Stimulated activated CD8-positive, alpha-beta memory T cell treated with anti-CD3 and anti-CD28 coated beads, Interleukin-2, amount 100 ng/mL, for 48 hours (primary cell): ENCODE measurements around the gene C14orf132.
A peak's percentile ranks its signal among the peaks of the same experiment; 100 is the strongest.

Source experiments
- DNase-seq, 2 donors: peaks; one replicate each; pipeline ENCODE4 v3.0.0-alpha.2; 2020; ENCODE audit warnings: low read depth in 2 of 2

C14orf132 gene

GRCh38 chr14:96098309-96098998 is 59.3 kb downstream of the C14orf132 start:
- no peak for DNase-seq

DNA sequence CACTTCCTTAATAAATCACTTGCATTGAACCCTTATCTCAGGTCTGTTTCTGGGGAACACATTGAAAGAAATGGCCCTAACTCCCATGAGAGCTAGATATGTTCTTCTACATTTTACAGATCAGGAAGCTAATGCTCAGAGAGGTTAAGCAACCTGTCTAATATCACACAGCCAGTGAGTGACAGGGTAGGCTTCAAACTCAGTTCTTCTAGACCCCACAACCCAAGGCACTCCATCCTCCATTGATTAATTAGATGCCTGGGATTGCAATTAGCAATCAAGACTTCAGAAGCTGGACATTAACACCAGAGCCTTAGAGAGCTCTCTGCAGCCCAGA is 59.8 kb downstream of the C14orf132 start:
- no peak for DNase-seq

GRCh38 chr14:96100161-96101064 is 61.3 kb downstream of the C14orf132 start:
- DNase-seq: peak; percentile 35 to 50

- DNase-seq: no peak
Measured at GRCh38 chr14:96102081-96102856, 63.1 kb downstream of the C14orf132 start.

- no peak for DNase-seq
Measured at GRCh38 chr14:96103075-96103474, 63.9 kb downstream of the C14orf132 start.

DNA sequence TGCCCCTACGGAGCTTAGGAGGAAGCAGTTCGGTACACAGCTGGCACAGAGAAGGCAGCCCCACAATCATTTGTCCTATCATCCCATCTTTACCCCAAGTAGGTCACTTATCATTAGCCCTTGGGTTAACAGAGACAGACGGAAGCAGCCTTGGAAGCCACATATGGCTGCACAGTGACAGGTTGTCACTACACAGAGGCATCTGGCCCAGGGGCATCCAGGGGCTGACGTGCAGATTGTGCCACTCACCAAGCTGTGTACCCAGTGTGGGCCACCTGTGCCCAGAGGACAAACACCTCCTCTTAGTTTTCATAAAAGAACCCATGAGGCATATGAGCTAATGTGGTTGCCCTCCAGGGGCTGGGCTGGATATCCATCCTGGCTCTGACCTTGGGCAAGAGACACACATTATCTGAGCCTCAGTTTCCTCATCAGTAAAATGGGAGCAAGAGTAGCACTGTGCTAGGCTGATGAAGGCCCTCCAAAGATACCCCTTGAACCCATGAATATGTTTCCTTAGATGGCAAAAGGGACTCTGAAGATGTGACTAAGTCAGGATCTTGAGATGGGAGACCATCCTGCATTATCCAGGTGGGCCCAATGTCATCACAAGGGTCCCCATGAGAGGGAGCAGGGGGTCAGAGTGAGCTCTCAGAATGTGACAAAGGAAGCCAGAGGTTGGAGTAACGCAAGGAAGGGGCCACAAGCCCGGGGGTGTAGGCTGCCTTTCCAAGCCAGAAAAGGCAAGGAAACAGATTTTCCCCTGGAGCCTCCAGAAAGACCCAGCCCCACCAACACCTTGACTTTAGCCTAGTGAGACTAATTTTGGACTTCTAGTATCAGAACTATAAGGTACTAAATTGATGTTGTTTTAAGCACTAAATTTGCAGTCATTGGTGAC is 64.6 kb downstream of the C14orf132 start:
- DNase-seq: no peak

GRCh38 chr14:96104469-96105057 is 65.4 kb downstream of the C14orf132 start:
- no peak for DNase-seq

GRCh38 chr14:96105089-96105925 is 66.1 kb downstream of the C14orf132 start:
- DNase-seq: no peak

GRCh38 chr14:96105926-96106441 is 66.8 kb downstream of the C14orf132 start:
- DNase-seq: no peak

- no peak for DNase-seq
Measured at GRCh38 chr14:96106891-96107290, 67.7 kb downstream of the C14orf132 start.

- DNase-seq: no peak
Measured at GRCh38 chr14:96108061-96108795, 69.1 kb downstream of the C14orf132 start.

- no peak for DNase-seq
Measured at GRCh38 chr14:96108911-96109310, 69.7 kb downstream of the C14orf132 start.

DNA sequence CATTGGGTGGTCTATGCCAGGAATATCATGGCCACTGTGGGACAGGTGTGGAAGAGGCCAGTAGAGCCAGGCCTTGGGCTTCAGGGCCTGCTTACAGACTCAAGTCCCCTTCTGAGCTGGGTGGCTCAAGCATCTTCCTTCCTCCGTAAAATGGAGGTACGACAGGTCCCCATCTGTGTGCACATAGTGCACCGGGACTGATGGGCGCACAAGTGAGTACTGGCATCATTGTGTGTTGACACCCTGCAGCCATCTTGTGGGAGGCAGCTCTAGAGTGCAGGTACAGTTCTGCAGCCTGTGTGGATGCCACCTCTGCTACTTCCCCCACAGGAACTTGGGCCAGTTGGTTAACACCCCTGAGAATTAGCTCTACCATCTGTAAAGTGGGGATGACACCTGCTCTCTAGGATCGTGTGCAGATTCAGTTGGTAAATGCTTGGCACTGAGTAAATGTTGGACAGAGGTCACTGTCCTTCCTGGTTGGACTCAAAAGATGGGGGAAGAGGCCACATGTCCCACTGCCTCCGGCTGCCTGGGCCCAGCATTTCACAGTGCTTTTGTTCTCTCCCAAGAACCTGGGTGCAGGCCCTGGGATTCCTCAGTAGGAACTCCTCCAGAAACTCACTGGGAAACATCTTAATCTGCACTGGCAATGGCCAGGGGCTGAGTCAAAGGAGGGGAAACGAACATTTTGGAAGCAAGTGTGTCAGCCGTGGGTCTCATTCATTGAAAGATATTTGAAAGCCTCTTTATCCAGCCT is 70.6 kb downstream of the C14orf132 start:
- DNase-seq: no peak

GRCh38 chr14:96112032-96112431 is 72.9 kb downstream of the C14orf132 start:
- DNase-seq: no peak

DNA sequence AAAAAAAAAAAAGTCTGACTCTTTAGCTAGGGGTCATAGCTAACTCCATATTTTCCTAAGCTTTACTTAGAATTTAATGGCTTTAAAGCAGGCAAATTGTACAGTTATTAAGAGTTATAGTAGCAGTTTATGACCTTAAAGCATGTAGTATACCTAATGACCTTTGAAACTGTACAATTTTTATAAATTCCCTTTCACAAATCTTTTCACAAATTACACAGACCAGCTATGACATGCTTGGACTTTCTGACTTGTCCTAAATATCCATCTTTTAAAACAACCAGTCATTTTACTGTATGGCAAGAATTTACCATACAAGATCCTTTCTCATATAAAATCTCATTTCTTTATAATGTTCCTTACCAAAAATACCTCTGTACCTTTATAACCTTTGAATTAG is 74.8 kb downstream of the C14orf132 start:
- DNase-seq: no peak

- no peak for DNase-seq
Measured at GRCh38 chr14:96117101-96117897, 78.1 kb downstream of the C14orf132 start.

DNA sequence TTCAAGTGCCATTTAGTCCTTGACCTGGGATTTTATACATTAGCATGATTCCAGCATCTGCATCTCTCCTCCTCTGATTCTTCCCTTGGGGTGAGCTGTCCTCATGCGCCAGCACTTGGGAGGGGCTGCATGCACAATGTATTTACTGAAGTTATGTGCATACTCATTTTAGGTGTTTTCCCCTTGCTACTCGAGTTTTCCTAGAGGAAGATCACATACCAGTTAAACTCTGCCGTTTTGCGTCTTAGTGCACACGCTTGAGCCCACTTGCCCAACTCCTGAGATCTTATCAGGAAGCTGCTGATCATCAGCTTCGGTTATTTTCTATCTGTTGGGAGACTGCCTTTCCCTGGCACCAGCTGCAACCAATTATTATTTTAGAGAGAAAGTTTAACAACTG is 78.8 kb downstream of the C14orf132 start:
- no peak for DNase-seq

DNA sequence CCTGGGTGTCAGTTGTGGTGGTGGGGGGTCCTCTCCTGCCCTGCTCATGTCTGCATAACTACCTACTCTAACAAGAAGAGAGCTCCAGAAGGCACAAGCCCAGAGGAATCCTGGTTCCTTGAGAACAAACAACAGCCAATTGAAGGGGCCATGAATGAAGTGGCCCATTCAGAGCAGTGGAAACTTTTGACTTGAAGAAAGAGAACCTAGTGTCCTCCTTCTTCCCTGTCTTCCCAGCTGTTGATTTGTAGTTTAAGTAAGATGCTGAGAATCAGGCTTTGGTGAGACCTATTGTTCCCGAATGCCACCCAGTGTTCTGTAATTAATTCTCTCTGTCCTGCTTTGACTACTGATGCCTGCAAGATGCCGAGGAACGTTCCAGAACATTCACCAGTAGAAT is 79.2 kb downstream of the C14orf132 start:
- DNase-seq: no peak
